NB4 (cell line): ENCODE data around the gene SLC25A39.

Source experiments
- CTCF ChIP-seq: IDR thresholded peaks from one replicate; pipeline ENCODE4 v1.5.1; 2012; ENCODE audit warnings: low read depth, low read length
- MAX ChIP-seq: IDR thresholded peaks from 2 replicates; pipeline ENCODE4 v1.6.1; 2011; ENCODE audit warnings: low read depth, low read length
- MYC ChIP-seq: IDR thresholded peaks from 2 replicates; pipeline ENCODE4 v1.6.1; 2011; ENCODE audit warnings: low read depth, low read length
- POLR2A ChIP-seq: IDR thresholded peaks from 2 replicates; pipeline ENCODE4 v1.6.1; 2011; ENCODE audit warnings: mild to moderate bottlenecking; ENCODE audit not compliant: insufficient read length; ENCODE audit errors: extremely low read depth

- peak; percentile 75 for TF ChIP-seq CTCF
- TF ChIP-seq POLR2A: no peak
- no peak for TF ChIP-seq MAX
- TF ChIP-seq MYC: no peak
These were observed 20.9 kb upstream of the SLC25A39 start for GRCh38 chr17:44345454-44346026.
